K562 (cell line): ENCODE data around the gene TLE6. TPM values are rescaled to one million over a fixed set of nuclear protein-coding genes. Genes with fewer than 3 reads are reported as not detected.

Experiments
- CHCHD3 ChIP-seq: fragments of 250-450 bp; sonication (Bioruptor Pico); IDR thresholded peaks from 2 replicates; pipeline ENCODE4 v2.1.2; 2022; ENCODE audit warnings: mild to moderate bottlenecking
- FOXJ3 ChIP-seq: sonication (generic); formaldehyde crosslinking; IDR thresholded peaks from 2 replicates; pipeline ENCODE4 v1.4.0; 2020; ENCODE audit warnings: mild to moderate bottlenecking, missing genetic modification reagents
- MIER1 ChIP-seq: fragments of 450-650 bp; IDR thresholded peaks from 2 replicates; pipeline ENCODE4 v1.6.1; 2016; ENCODE audit warnings: antibody characterized with exemption, mild to moderate bottlenecking, low read depth
- POLR3A ChIP-seq: IDR thresholded peaks from 2 replicates; pipeline ENCODE4 v1.6.1; 2011; ENCODE audit warnings: borderline replicate concordance, mild to moderate bottlenecking, moderate library complexity; ENCODE audit not compliant: insufficient read length, insufficient read depth; ENCODE audit errors: extremely low read depth
- PTTG1 ChIP-seq: fragments of 450-650 bp; IDR thresholded peaks from 2 replicates; pipeline ENCODE4 v1.6.1; 2016; ENCODE audit warnings: low read depth, mild to moderate bottlenecking, missing genetic modification characterization, missing compliant biosample characterization
- RBM22 ChIP-seq: fragments of 200-400 bp; formaldehyde crosslinking; IDR thresholded peaks from 2 replicates; pipeline ENCODE4 v1.6.1; 2018; ENCODE audit warnings: low read length, low read depth; ENCODE audit not compliant: poor library complexity, severe bottlenecking
- RHOXF2B ChIP-seq: fragments of 250-450 bp; sonication (Bioruptor Pico); conservative IDR thresholded peaks from 2 replicates; pipeline ENCODE4 v1.5.1; 2021
- SMAD3 ChIP-seq: fragments of 450-650 bp; formaldehyde crosslinking; conservative IDR thresholded peaks from 2 replicates; pipeline ENCODE4 v1.4.0; 2020; ENCODE audit warnings: mild to moderate bottlenecking
- TAF1 ChIP-seq: IDR thresholded peaks from 2 replicates; pipeline ENCODE4 v1.6.1; 2011; ENCODE audit warnings: mild to moderate bottlenecking, low read length, moderate library complexity; ENCODE audit not compliant: insufficient read depth, control insufficient read depth, severe bottlenecking; ENCODE audit errors: extremely low read depth
- TEAD4 ChIP-seq, 2 experiments: sonication (generic) in 1 of 2; formaldehyde crosslinking in 1 of 2; IDR thresholded peaks; 2 replicates each; pipeline versions ENCODE4 v1.6.1 to v1.8.0; 2012 to 2022; ENCODE audit warnings: borderline replicate concordance in 1 of 2, inconsistent platforms in 1 of 2, low read length in 1 of 2, mild to moderate bottlenecking in 1 of 2, missing genetic modification reagents in 1 of 2
- ZNF354B ChIP-seq: fragments of 250-450 bp; sonication (Bioruptor Pico); IDR thresholded peaks from 2 replicates; pipeline ENCODE4 v1.4.0; 2020
- polyA plus RNA-seq, 8 experiments: library from polyadenylated mRNA; depleted of rRNA in 4 of 8; stranded (reverse) in 5 of 8; unstranded in 3 of 8; fragments of >200 nt; fragmentation: Nextera tagmentation in 2 of 8; fragmentation: Illumina TruSeq in 1 of 8; extraction: Ambion mirVana in 2 of 8; extraction: Trizol in 1 of 8; gene quantifications; 2 replicates each; pipeline versions ENCODE4 v1.2.1 to v1.2.3, GENCODE V29; 2011 to 2014; ENCODE audit warnings: inconsistent platforms in 1 of 8, missing spikeins in 1 of 8
- total RNA-seq, 7 experiments: library from RNA; depleted of rRNA in 6 of 7; stranded (reverse); fragments of >200 nt in 6 of 7; fragmentation: Illumina TruSeq in 2 of 7; extraction: Trizol in 2 of 7; gene quantifications; 2 replicates each; pipeline versions ENCODE4 v1.2.1 to v1.2.3, GENCODE V29; 2011 to 2021; ENCODE audit warnings: low replicate concordance in 1 of 7
- TF ChIP-seq, protein P1 (sequence below): IDR thresholded peaks from 3 replicates; pipeline ENCODE4 v1.6.1; 2011; ENCODE audit warnings: borderline replicate concordance, mild to moderate bottlenecking, moderate library complexity; ENCODE audit not compliant: insufficient read length; ENCODE audit errors: extremely low read depth
- TF ChIP-seq, protein P2 (sequence below): fragments of 450-650 bp; IDR thresholded peaks from 2 replicates; pipeline ENCODE4 v1.6.1; 2016; ENCODE audit warnings: low read depth, mild to moderate bottlenecking, moderate library complexity
- TF ChIP-seq, protein P3 (sequence below): fragments of 250-450 bp; sonication (Bioruptor Pico); IDR thresholded peaks from 2 replicates; pipeline ENCODE4 v1.5.0; 2021; ENCODE audit warnings: mild to moderate bottlenecking, moderate library complexity
- TF ChIP-seq, protein P4 (sequence below): fragments of 450-650 bp; IDR thresholded peaks from 2 replicates; pipeline ENCODE4 v1.6.1; 2017; ENCODE audit warnings: antibody characterized with exemption
- TF ChIP-seq, protein P5 (sequence below): fragments of 450-650 bp; formaldehyde crosslinking; IDR thresholded peaks from 2 replicates; pipeline ENCODE4 v1.4.0; 2020; ENCODE audit warnings: mild to moderate bottlenecking, moderate library complexity

Gene TLE6
- total and polyA plus RNA-seq, 9 of the 15 experiments (the other 6 are each of a cell fraction or from before 2014, with no cell fraction given) = 1.1 to 6.1 (median 2.5) TPM

DNA sequence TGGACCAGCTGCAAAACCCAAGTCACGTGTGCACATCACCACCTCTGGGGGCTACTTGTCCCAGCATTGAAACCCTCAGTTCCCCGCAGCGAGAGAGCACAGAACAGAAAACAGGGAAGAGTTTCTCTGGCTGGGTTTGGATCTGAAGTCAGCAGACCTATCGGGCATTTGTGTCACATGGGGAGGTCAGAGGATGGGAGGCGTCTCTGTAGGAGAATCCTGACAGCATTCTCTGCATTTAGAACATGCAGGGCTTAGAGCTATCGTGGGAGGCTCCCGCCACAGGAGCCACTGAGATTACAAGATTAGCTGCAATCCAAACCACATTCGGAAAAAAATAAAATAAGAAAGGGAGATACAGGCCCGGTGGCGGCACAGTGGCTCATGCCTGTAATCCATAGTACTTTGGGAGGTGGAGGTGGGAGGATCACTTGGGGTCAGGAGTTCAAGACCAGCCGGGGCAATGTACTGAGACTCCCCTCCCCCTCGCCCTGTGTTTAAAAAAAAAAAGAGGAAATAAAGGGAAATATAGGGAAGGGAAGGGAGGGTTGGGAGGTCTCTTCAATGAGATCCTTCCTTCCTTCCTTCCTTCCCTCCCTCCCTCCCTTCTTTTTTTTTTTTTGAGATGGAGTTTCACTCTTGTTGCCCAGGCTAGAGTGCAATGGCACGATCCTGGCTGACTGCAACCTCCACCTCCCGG is 2.9 kb upstream of the TLE6 start (continued):
- TF ChIP-seq, protein P1, sequence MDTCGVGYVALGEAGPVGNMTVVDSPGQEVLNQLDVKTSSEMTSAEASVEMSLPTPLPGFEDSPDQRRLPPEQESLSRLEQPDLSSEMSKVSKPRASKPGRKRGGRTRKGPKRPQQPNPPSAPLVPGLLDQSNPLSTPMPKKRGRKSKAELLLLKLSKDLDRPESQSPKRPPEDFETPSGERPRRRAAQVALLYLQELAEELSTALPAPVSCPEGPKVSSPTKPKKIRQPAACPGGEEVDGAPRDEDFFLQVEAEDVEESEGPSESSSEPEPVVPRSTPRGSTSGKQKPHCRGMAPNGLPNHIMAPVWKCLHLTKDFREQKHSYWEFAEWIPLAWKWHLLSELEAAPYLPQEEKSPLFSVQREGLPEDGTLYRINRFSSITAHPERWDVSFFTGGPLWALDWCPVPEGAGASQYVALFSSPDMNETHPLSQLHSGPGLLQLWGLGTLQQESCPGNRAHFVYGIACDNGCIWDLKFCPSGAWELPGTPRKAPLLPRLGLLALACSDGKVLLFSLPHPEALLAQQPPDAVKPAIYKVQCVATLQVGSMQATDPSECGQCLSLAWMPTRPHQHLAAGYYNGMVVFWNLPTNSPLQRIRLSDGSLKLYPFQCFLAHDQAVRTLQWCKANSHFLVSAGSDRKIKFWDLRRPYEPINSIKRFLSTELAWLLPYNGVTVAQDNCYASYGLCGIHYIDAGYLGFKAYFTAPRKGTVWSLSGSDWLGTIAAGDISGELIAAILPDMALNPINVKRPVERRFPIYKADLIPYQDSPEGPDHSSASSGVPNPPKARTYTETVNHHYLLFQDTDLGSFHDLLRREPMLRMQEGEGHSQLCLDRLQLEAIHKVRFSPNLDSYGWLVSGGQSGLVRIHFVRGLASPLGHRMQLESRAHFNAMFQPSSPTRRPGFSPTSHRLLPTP = no peak
- TF ChIP-seq ZNF354B (CRISPR knock-in tag) (no peak), MIER1 (no peak), FOXJ3 (CRISPR knock-in tag) (no peak), PTTG1 (tag) (no peak), SMAD3 (CRISPR knock-in tag) (no peak), CHCHD3 (CRISPR knock-in tag) (no peak), TAF1 (no peak), RBM22 (no peak), TEAD4 (IDR thresholded peaks at IDR 0.05; ENCODE audit: low read length) (peak; percentile 83), TEAD4 (CRISPR knock-in tag; IDR thresholded peaks at IDR 0.05; ENCODE audit: borderline replicate concordance) (no peak), RHOXF2B (CRISPR knock-in tag) (no peak), POLR3A (peak; percentile 15)
- TF ChIP-seq, protein P2, sequence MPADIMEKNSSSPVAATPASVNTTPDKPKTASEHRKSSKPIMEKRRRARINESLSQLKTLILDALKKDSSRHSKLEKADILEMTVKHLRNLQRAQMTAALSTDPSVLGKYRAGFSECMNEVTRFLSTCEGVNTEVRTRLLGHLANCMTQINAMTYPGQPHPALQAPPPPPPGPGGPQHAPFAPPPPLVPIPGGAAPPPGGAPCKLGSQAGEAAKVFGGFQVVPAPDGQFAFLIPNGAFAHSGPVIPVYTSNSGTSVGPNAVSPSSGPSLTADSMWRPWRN = peak; percentile 98
- TF ChIP-seq, protein P3, sequence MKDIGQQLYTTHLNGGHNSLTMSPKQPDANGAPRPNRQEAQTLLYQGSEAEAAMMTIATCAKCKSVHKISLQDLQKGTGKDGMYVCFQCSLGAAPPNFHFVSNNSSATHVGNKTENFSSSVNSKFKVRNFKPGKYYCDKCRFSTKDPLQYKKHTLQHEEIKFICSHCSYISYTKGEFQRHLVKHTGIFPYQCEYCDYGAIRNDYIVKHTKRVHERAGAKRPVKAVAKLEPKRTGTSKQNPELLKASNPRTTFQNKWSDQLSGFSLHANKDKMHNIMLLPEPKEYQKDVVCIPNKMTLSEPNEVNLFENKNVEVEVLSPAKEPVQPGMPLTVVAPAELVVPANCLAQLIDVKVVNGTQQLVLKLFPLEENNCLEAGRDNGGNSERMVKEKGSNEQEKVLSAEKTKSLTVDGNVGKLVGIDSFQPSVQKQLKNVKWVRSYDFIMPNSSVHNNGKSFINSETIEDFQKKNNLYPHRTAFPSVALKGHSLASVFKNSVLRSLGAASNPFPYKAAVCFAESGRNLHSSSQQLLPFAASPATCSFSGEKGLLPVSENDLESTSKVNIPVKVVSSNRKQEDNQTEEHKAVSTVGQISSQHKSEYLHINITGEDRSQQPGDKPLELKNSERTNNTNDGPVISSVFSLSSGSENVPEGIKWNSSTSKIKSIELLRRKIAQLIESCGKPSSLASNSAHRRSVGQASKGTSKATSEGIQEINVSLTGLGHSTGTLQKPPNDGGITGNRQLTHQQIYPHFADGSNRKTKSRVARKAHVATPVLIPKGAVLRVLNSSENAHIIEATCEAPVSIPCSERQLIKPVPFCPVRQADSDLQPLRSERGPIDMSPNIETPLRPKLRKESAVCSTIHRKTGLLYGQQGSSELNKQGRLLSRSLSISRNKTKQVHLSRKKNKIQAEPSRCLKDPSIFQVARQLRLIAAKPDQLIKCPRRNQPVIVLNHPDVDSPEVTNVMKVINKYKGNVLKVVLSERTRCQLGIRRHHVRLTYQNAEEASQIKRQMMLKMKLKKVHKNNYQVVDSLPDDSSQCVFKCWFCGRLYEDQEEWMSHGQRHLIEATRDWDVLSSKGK (CRISPR knock-in tag) = no peak
- TF ChIP-seq, protein P4, sequence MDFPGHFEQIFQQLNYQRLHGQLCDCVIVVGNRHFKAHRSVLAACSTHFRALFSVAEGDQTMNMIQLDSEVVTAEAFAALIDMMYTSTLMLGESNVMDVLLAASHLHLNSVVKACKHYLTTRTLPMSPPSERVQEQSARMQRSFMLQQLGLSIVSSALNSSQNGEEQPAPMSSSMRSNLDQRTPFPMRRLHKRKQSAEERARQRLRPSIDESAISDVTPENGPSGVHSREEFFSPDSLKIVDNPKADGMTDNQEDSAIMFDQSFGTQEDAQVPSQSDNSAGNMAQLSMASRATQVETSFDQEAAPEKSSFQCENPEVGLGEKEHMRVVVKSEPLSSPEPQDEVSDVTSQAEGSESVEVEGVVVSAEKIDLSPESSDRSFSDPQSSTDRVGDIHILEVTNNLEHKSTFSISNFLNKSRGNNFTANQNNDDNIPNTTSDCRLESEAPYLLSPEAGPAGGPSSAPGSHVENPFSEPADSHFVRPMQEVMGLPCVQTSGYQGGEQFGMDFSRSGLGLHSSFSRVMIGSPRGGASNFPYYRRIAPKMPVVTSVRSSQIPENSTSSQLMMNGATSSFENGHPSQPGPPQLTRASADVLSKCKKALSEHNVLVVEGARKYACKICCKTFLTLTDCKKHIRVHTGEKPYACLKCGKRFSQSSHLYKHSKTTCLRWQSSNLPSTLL = no peak
- TF ChIP-seq, protein P5, sequence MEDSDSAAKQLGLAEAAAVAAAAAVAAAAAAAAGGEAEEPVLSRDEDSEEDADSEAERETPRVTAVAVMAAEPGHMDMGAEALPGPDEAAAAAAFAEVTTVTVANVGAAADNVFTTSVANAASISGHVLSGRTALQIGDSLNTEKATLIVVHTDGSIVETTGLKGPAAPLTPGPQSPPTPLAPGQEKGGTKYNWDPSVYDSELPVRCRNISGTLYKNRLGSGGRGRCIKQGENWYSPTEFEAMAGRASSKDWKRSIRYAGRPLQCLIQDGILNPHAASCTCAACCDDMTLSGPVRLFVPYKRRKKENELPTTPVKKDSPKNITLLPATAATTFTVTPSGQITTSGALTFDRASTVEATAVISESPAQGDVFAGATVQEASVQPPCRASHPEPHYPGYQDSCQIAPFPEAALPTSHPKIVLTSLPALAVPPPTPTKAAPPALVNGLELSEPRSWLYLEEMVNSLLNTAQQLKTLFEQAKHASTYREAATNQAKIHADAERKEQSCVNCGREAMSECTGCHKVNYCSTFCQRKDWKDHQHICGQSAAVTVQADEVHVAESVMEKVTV (CRISPR knock-in tag) = no peak
